NCI-H2196 (cell line): ENCODE results near the gene BUD23.
"Not testable (repeated sequence)": the region's sequence is repeated elsewhere in the genome, so short reads cannot be mapped to it uniquely, and the experiment has no call there.

Experiments
- DNase-seq: peaks from one replicate; lab custom pipeline; 2025; ENCODE audit not compliant: unreplicated experiment; lab: John Stamatoyannopoulos, UW

The BUD23 gene

GRCh38 chr7:73718905-73719805 is 35.8 kb downstream of the BUD23 start, which contains the start of gene STX1A:
STX1A (minus strand) TSS chr7:73719669; CDS start chr7:73719631, 38 bp downstream.
- peak; percentile 72 for DNase-seq

- no peak for DNase-seq
These were observed 36.4 kb downstream of the BUD23 start for GRCh38 chr7:73719806-73720169.

GRCh38 chr7:73720443-73720842 is 37.0 kb downstream of the BUD23 start:
- DNase-seq = not testable (repeated sequence)

- DNase-seq = peak; percentile 86
These were observed 38.0 kb downstream of the BUD23 start for GRCh38 chr7:73721377-73721817.

- not testable (repeated sequence) for DNase-seq
These were observed 38.8 kb downstream of the BUD23 start for GRCh38 chr7:73722182-73722581.

- DNase-seq = no peak
These were observed 39.4 kb downstream of the BUD23 start for GRCh38 chr7:73722785-73723184.

GRCh38 chr7:73723813-73724212 is 40.4 kb downstream of the BUD23 start:
- no peak for DNase-seq

GRCh38 chr7:73726083-73726466 is 42.7 kb downstream of the BUD23 start:
- DNase-seq = no peak

- no peak for DNase-seq
These were observed 44.6 kb downstream of the BUD23 start for GRCh38 chr7:73727952-73728351.

GRCh38 chr7:73728551-73728950 is 45.2 kb downstream of the BUD23 start:
- DNase-seq = no peak

GRCh38 chr7:73730485-73730884 is 47.1 kb downstream of the BUD23 start:
- DNase-seq = no peak

- DNase-seq = no peak
These were observed 49.0 kb downstream of the BUD23 start for GRCh38 chr7:73732397-73732796.

GRCh38 chr7:73734619-73735527 is 51.5 kb downstream of the BUD23 start:
- DNase-seq = peak; percentile 97

- no peak for DNase-seq
These were observed 52.1 kb downstream of the BUD23 start for GRCh38 chr7:73735528-73735905.

- no peak for DNase-seq
These were observed 53.5 kb downstream of the BUD23 start for GRCh38 chr7:73736885-73737284.

- no peak for DNase-seq
These were observed 54.3 kb downstream of the BUD23 start for GRCh38 chr7:73737491-73738219.

- DNase-seq = peak; percentile 68
These were observed 54.8 kb downstream of the BUD23 start for GRCh38 chr7:73738220-73738611.

GRCh38 chr7:73738612-73739386 is 55.4 kb downstream of the BUD23 start, which contains the start of gene ABHD11:
ABHD11 (minus strand) TSS chr7:73738802; CDS start chr7:73738770, 32 bp downstream.
- DNase-seq = peak; percentile 98

- no peak for DNase-seq
These were observed 56.0 kb downstream of the BUD23 start for GRCh38 chr7:73739387-73739767.

GRCh38 chr7:73740212-73740611 is 56.8 kb downstream of the BUD23 start:
- no peak for DNase-seq
